ENCODE measurements around the gene SERPINA9. TPM values are rescaled to one million over a fixed set of nuclear protein-coding genes. Genes with fewer than 3 reads are reported as not detected.

SERPINA9 gene
- total RNA-seq, 2 experiments from 2014 or later = not detected

DNA sequence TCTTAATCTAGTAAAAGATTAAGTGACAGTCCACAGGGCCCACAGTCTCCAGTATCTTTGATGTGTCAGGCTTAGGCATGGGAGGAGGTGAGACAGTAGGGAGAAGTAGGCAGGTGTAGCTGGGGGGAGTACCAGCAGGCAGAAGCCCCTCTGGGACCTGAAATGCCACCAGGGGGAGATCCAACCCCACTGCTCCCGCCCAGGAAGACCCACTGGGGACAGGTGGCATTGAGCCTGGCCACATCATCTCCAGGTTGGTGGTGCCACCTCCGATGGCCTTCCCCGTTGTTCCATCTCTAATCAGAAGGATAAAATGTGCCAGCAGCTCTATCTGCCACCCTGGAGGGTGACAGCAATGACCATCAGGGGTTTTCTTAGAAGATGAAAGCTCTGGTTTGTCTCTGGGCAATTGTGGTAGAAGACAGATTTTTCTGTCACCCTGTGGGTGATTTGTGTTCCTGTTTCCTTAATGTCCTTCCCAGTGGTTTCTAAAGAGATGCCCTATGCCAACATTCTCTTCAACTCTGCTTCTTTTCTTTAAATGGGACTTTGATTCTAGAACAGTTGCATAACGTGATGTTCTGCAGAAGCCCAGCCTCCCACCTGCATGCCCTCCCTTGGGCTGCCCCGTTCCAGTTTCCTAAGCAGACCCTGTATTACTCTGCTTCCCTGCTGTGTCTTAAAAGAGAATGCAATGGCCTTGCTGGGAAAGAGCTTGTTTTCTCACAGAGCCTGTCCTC is 45.5 kb upstream of the SERPINA9 start:
- ChIA-PET CTCF (interaction anchor here (0.9 kb wide), 1 partner anchor 28 kb away, joined by 3 read pairs; no protein-coding TSS in a partner anchor), POLR2A (no interaction called here)
- intact Hi-C loops (cut with micrococcal nuclease) = no loop called here
- no peak for TF ChIP-seq CTCF (IDR thresholded peaks at IDR 0.05)
- Mint-ChIP-seq H3K9me3 (peaks cover 14% of the 10 kb centered on the region), H3K27ac (no peak overlapping the region), H3K27me3 (peaks cover 10% of the 10 kb centered on the region), H3K36me3 (ENCODE audit: low read depth) (no peaks in the 10 kb centered on the region), H3K4me3 (no peak overlapping the region), H3K4me1 (ENCODE audit: low read depth) (no peaks in the 10 kb centered on the region)
- DNase-seq (no peak), ATAC-seq (no peak)

GRCh38 chr14:94517641-94518257 is 41.8 kb upstream of the SERPINA9 start:
- DNase-seq = no peak
- no peak for TF ChIP-seq CTCF (IDR thresholded peaks at IDR 0.05)
- Mint-ChIP-seq H3K9me3 (peaks cover 14% of the 10 kb centered on the region), H3K27me3 (no peaks in the 10 kb centered on the region), H3K36me3 (ENCODE audit: low read depth) (no peaks in the 10 kb centered on the region), H3K4me3 (no peak overlapping the region), H3K4me1 (ENCODE audit: low read depth) (no peaks in the 10 kb centered on the region), H3K27ac (no peak overlapping the region)
- ChIA-PET POLR2A (no interaction called here), CTCF (no interaction called here)
- intact Hi-C loops (cut with micrococcal nuclease) = no loop called here
- no peak for ATAC-seq

DNA sequence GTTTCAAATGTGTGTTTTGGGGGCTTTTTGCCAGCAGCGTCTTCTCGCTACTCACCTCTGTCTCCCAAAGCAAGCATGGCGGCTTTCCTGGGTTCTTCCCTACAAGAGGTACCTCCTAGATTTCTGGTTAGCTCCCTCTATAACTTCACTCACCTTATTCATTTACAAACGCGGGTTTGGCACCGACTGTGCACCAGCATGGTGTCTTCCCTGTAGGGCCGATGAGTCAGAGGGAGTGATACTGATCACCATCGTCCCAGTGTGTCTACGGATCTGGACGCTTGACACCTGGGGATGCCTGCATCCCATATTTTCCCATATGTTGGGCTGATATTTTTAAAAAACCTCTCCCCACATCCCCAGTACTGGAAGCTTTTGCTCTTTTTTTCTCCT is 41.2 kb upstream of the SERPINA9 start:
- Mint-ChIP-seq H3K9me3 (peaks cover 14% of the 10 kb centered on the region), H3K4me3 (no peak overlapping the region), H3K27me3 (no peaks in the 10 kb centered on the region), H3K27ac (no peak overlapping the region), H3K4me1 (ENCODE audit: low read depth) (no peaks in the 10 kb centered on the region), H3K36me3 (ENCODE audit: low read depth) (no peaks in the 10 kb centered on the region)
- TF ChIP-seq CTCF (IDR thresholded peaks at IDR 0.05) = no peak
- CTCF ChIA-PET = no interaction called here
- POLR2A ChIA-PET = no interaction called here
- no peak for ATAC-seq
- intact Hi-C loops (cut with micrococcal nuclease) = no loop called here
- DNase-seq = no peak

DNA sequence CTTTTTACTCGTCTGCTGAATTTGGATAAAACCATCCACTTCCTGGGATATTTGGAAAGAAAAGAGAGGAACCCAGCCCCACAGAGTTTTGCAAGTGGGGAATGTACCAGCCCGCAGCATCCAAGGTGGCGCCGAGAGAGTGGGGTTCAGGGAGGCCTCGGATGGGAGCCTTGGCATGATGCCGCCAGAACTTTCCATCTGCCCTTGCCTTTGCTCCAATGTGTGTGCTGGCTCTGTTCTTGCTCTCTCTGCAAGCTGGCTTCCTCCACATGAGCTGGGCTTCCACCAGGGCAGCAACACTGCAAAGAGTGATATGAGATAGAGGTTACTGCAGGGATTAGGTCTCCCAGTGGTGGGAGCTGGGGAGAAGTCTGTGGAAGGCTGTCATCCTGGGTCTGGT is 39.9 kb upstream of the SERPINA9 start:
- CTCF ChIA-PET = no interaction called here
- intact Hi-C loops (cut with micrococcal nuclease) = no loop called here
- Mint-ChIP-seq H3K4me1 (ENCODE audit: low read depth) (no peaks in the 10 kb centered on the region), H3K4me3 (no peak overlapping the region), H3K9me3 (peaks cover 14% of the 10 kb centered on the region), H3K36me3 (ENCODE audit: low read depth) (no peaks in the 10 kb centered on the region), H3K27ac (no peak overlapping the region), H3K27me3 (no peaks in the 10 kb centered on the region)
- ATAC-seq = no peak
- TF ChIP-seq CTCF (IDR thresholded peaks at IDR 0.05) = no peak
- POLR2A ChIA-PET = no interaction called here
- no peak for DNase-seq

DNA sequence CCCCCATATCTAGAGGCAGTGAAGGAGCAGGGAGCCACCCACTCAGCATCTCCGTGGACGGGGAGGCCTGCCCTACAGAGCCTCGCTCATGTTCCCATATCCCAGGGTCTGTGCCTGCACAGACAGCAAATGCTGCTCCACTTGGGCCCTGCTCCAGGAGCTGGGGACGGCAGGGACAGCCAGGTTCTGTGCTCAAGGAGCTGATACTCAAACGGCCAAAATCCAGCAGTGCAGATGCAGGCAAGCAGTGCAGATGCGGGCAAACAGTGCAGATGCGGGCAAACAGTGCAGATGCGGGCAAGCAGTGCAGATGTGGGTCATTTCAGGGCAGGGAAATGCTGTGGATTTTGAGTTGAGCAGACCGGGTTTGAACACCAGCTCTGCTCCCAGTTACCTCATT is 39.4 kb upstream of the SERPINA9 start:
- Mint-ChIP-seq H3K4me3 (no peak overlapping the region), H3K27me3 (no peaks in the 10 kb centered on the region), H3K9me3 (peaks cover 14% of the 10 kb centered on the region), H3K27ac (no peak overlapping the region), H3K36me3 (ENCODE audit: low read depth) (no peaks in the 10 kb centered on the region), H3K4me1 (ENCODE audit: low read depth) (no peaks in the 10 kb centered on the region)
- no peak for TF ChIP-seq CTCF (IDR thresholded peaks at IDR 0.05)
- ChIA-PET POLR2A (no interaction called here), CTCF (no interaction called here)
- intact Hi-C loops (cut with micrococcal nuclease) = no loop called here
- DNase-seq (no peak), ATAC-seq (no peak)

Measured in activated CD8-positive, alpha-beta T cell treated with anti-CD3 and anti-CD28 coated beads for 36 hours (primary cell).